ENCODE measurements around the gene KANK4.
A peak's percentile ranks its signal among the peaks of the same experiment; 100 is the strongest.

The KANK4 gene

DNA sequence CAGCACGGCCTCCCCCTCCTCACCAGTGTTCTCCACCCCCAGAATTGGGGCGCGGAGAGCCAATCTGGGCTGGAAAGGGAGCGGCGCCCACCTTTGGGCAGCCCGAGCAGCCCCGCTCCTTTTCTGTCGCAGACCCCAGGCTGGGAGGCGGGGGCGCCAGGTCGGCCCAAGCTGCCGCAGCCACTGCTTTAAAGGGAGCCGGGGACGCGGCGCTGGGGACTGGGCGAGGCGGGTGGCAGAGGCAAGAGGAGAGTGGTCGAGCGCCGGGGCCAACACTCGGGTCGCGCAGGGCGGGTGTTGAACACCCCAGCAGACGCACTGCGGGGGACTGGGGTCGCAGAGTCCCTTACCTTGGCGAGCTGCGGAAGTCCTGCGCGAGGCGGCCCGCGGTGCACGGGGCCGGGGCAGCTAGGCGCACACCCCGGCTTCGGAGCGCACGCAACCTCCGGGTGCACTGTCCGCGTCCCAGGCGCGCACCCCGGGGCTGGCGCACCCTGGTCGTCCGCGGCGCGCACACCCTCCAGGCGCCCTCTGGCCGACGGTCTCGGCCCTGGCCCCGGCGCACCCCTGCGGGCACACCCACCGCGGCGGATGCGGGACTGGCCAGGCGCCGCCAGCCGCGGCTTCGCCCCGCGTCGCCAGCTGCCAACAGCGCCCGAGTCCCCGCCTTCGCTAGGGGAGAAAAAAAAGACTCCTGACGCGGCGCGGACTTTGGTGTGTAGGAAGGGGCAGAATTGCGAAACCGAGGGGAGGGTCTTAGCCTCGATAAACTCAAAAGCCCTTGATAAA, at the start of gene KANK4:
Gene KANK4, minus strand, starts transcription at position 679 of the 789 bp plus-strand sequence. CDS start 37,870 bp downstream, outside the sequence.
- DNase-seq: no peak

DNA sequence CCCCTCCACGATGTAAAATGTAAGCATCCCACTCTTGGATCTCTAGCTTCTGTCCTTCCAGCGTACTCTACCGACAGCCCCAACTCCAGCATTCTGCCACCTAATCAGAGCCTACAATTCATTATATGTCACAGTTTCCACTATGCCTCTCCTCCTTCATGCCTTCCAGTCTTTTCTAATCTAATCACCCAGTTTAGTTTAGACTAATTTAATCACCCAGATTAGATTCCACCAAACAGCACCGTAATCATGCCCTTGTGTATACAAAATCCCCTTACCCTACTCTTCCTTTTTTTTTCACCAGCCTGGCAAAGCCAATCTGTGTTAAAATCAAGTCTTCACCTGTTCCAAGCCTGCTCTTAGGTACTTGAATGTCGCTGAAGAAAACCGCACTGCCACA, 49.8 kb upstream of the KANK4 start:
- DNase-seq: no peak

DNA sequence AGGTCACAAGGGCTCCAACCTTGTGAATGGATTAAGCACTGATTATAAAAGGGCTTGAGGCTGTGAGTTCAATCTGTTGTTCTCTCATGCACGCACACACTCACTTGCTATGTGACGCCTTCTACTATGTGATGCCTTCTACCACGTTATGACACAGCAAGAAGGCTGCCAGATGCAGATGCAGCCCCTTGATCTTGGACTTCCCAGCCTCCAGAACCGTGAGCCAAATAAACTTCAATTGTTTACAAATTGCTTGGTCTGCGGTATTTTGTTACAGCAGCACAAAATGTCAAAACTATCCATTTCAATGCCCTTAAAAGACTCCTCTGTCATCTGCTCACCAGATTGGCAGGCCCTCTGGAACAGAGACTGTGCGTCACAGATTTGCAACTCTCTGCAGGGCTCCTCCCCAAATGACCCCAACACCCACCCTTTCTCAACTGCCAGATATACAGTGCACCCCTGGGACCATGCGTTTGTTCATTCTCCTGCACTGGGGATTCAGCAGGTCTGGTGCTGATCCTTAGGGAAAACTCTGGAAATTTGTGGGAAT, 47.8 kb upstream of the KANK4 start:
- no peak for DNase-seq

DNA sequence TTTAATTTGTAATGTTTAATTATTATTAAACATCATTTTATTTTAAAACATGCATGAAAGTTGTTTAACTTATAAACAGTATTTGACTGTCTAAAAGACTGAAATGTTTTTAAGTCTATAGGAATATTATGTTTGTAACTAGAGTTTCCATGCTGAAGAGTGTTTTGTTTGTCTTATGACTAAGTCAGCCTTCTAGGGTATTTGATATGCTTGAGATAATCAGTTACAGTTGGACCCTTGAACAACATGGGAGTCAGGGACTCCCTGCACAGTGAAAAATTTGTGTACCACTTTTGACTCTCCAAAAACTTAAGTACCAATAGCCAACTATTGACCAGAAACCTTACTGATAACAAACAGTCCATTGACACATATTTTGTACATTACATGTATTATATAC, 45.5 kb upstream of the KANK4 start:
- DNase-seq: no peak

DNA sequence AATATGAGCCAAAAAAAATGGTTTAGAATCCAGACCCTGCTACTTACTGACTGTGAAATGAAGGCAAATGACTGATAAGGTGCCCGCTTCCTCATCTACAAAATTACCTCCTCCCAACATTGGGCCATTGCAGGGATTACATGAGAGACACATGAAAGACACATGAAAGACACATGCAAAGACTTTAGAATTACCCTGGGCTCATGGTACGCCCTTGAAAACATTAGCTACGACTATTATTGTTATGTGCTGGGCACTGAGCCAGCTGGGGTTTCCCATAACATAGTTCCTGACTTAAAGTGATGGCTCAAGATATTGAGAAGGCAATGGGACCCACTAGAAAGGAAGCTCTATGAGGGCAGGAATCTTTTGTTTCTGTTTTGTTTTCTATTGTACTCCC, 43.7 kb upstream of the KANK4 start:
- DNase-seq: no peak

DNA sequence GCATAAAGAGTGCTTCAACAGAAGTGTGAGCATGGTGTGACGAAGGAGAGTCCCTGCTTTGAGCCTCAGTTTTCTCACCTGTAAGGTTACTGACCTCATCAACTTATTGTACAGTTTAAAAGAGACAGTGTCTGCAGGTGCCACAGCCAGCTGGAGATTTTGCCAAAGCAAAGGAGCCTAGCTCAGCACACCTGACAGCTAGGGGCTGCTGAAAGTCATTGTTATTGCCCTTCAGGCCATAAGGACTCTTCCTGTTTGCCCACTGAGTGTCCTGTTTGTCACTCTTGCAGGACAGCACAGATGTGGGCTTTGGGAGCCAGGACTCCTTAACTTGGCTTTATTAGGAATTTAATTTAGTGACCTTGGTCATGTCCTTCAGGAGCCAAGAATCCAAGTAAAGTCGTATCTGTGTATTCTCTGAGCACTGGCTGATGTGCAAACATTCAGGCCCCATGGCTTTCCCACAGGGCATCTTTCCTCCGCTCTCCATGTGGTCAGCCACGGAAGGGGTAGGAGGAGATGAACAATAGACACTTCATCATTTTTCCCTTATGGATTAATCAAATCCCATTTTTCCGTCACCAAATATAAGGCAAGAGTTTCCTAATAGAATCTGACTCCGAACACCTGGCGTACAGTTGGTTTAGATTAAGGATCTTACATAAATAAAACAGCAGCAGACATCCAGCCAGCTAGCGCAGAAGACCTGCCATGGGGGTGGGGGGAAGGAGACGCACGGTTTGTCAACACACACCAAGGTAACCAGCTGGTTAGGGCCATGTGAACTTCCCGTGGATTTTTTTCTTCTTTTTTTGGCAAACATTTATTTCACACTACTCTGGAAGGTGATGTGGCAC, 43.1 kb upstream of the KANK4 start:
- DNase-seq: no peak

- no peak for DNase-seq
These were observed 42.2 kb upstream of the KANK4 start for GRCh38 chr1:62361431-62361830.

DNA sequence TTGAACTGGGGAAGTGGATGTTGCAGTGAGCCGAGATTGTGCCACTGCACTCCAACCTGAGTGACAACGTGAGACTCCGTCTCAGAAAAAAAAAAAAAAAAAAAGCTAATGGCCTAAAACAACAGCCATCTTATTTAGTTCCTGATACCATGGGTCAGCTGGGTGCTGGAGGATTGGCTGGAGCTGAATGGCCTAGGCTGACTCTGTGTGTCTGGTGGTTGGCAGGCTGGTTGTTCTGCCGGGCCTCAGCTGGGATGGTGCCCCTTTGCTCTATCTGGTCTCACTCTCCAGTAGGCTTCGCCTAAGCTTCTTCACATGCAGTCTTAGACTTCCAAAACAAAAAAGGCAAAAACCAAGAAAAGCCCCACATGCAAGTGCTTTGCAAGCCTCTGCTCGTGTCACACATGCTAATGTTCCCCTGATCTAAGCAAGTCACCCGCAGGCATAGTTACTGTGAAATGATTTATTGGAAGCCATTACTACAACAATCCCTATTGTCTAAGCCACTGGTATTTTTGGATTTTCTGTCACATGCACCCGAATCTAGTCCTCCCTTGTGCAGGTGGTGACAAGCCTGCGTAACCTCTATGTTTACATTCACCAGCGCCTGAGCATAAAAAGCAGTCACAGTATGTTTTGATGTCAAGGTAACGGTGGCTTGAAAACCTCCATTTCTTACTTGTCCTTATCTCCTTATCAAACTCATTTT, 39.6 kb upstream of the KANK4 start:
- DNase-seq: no peak

DNA sequence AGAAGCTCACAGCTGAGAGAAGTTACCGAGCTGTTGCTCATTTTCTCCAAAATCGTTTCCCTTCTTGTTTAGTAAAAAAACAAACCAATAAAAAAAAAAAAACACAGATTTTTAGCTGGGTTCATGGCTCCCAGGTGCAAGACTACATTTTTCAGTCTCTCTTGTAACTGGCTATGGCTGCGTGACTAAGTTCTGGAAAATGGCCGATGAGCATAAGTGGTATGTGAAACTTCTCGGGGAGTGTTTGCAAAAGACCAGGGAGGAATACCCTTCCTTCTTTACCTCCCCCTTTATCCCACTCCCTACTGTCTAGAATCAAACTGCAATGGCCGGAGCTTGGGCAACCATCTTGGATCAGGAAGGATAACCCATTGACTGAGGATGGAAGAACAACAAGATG, 38.7 kb upstream of the KANK4 start:
- no peak for DNase-seq

GRCh38 chr1:62356257-62356835, 37.1 kb upstream of the KANK4 start:
- peak in 1 of 2 experiments; percentile 7 for DNase-seq

DNA sequence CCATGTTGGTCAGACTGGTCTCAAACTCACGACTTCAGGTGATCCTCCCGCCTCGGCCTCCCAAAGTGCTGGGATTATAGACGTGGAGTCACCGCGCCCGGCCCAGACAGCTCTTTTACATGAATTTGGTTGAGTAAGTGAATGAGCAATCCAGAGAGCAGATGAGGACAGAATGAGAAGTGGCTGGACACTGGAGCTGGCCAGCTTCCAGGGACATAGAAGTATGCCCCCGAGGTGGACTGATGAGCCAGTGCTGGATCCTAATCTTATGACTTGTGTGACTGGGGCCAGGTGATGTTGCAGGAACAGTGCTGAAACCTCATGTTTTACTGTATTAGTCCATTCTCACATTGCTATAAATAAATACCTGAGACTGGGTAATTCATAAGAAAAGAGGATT, 35.9 kb upstream of the KANK4 start:
- no peak for DNase-seq

DNA sequence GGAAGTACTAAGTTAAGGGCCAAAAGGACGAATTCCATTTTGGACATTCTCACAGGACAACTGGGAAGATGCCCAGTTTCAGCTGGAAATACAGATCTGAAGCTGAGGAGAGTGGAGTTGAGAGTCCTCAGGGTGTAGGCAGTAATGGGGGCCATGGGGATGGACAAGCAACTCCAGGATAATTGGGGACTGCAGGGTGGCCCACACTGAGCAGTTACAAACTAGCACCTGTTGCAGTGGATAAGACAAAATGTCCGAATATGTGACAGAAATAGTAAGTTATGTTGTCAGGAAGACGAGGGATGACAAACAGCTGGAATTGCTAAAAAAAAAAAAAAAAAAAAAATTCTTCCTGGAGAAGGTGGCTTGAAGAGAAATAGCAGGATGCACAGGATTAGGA, 34.6 kb upstream of the KANK4 start:
- DNase-seq: no peak

- DNase-seq: no peak
These were observed 33.2 kb upstream of the KANK4 start for GRCh38 chr1:62352387-62352786.

DNA sequence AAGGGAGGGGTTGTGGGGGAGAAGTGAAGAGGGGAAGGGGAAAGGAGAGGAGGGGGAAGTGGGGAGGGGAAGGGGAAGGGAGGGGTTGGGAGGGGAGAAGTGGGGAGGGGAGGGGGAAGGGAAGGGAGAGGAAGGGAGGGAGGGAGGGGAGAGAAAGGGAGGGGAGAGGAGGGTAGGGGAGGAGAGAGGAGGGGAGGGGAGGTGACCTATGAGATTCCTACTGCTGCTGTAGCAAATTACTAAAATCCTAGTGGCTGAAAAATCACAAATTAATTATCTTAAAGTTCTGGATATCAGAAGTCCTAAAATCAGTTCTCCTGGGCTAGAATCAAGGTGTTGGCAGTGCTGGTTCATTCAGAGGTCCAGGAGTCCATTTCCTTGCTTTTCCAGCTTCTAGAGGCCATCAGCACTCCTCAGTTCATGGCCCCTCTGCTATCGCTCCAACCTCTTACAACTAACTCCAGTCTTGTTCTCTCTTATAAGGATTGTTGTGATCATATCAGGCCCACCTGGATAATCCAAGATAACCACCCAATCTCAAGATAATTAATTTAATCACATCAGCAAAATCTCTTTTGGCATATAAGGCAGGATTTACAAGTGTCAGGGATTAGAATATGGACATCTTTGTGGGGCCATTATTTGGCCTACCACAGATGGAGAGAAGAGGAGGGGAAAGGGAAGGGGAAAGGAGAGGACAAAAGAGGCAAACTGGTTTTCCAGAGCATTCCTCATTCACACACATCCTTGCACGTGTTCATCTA, 30.4 kb upstream of the KANK4 start:
- DNase-seq: no peak

- no peak for DNase-seq
These were observed 27.7 kb upstream of the KANK4 start for GRCh38 chr1:62346886-62347285.

DNA sequence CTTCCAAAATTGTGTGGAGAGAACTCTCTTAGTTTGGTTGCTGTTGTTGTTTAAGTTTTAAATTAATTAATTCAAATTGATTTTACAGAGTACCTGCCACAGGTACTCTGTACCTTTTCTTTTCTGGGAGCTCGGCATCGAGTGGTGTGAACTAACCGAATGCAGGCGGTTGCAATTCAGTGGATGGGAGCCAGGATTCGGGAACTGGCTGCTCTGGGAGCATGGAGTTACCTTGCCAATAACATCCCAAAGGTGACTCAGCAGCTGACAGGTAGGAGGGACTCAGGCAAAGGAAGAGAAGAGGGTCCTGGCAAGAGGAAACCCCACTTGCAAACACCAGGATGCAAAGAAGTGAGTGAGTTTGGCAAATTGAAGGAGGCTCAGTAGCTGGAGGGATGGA, 24.7 kb upstream of the KANK4 start:
- no peak for DNase-seq

DNA sequence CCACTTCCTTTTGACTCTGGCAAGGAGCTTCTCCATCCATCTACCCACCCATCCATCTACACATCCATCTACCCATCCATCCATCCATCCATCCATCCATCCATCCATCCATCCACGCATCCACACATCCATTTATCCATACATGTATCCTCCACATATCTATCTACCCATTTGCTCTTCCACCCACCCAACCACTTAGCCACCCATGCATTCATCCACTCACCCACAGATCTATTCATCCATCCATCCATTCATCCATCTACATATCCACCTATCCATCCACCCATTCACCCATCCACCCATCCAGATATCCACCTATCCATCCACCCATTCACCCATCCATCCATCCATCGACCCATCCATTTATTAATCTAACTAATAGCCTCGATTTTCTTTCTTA, 23.0 kb upstream of the KANK4 start:
- no peak for DNase-seq

DNA sequence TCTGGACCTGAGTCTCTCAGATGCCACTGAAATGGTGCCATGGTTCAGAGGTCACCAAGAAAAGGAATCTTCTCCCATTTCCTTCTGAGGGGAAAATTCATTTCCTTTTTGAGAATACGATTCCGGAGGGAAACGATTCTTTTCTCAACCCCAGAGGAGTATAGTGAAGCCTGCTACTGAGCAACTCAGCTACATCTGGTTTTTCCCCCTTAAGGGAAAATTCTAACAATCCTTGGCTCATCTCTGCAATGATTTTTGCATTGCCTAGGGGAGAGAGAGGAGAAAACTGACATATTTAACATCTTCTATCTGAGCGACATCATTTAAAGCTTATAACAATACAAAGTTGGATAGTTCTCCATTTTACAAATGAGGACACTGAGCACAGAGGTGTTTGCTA, 22.4 kb upstream of the KANK4 start:
- DNase-seq: no peak

- no peak for DNase-seq
These were observed 21.9 kb upstream of the KANK4 start for GRCh38 chr1:62341089-62341488.

- no peak for DNase-seq
These were observed 18.7 kb upstream of the KANK4 start for GRCh38 chr1:62337706-62338631.
